ENCODE results near the gene CD207. TPM values are rescaled to one million over a fixed set of nuclear protein-coding genes. Genes with fewer than 3 reads are reported as not detected.
A peak's percentile ranks its signal among the peaks of the same experiment; 100 is the strongest.

Gene CD207
- total RNA-seq, 1 donor from 2014 or later = not detected

GRCh38 chr2:70868970-70869369, 33.4 kb upstream of the CD207 start:
- H3K27ac Mint-ChIP-seq = no peak overlapping the region
- H3K4me1 Mint-ChIP-seq = no peaks in the 10 kb centered on the region
- TF ChIP-seq, protein P1, sequence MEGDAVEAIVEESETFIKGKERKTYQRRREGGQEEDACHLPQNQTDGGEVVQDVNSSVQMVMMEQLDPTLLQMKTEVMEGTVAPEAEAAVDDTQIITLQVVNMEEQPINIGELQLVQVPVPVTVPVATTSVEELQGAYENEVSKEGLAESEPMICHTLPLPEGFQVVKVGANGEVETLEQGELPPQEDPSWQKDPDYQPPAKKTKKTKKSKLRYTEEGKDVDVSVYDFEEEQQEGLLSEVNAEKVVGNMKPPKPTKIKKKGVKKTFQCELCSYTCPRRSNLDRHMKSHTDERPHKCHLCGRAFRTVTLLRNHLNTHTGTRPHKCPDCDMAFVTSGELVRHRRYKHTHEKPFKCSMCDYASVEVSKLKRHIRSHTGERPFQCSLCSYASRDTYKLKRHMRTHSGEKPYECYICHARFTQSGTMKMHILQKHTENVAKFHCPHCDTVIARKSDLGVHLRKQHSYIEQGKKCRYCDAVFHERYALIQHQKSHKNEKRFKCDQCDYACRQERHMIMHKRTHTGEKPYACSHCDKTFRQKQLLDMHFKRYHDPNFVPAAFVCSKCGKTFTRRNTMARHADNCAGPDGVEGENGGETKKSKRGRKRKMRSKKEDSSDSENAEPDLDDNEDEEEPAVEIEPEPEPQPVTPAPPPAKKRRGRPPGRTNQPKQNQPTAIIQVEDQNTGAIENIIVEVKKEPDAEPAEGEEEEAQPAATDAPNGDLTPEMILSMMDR (IDR thresholded peaks at IDR 0.05; ENCODE audit: unreplicated experiment) = no peak
- no peak overlapping the region for H3K4me3 Mint-ChIP-seq
- H3K9me3 Mint-ChIP-seq = no peaks in the 10 kb centered on the region
- no peak for DNase-seq (ENCODE audit: low spot score in 2 of 2, unreplicated experiment in 2 of 2)
- no peaks in the 10 kb centered on the region for H3K36me3 Mint-ChIP-seq
- peaks cover 88% of the 10 kb centered on the region for H3K27me3 Mint-ChIP-seq (ENCODE audit: low read depth)

GRCh38 chr2:70861777-70862625, 26.4 kb upstream of the CD207 start:
- Mint-ChIP-seq H3K36me3 (no peaks in the 10 kb centered on the region), H3K27ac (no peak overlapping the region), H3K9me3 (no peaks in the 10 kb centered on the region), H3K4me1 (no peaks in the 10 kb centered on the region), H3K4me3 (no peak overlapping the region), H3K27me3 (ENCODE audit: low read depth) (peaks cover 97% of the 10 kb centered on the region)
- peak; percentile 62 to 92 for DNase-seq (ENCODE audit: low spot score in 2 of 2, unreplicated experiment in 2 of 2)
- TF ChIP-seq, protein P1 (IDR thresholded peaks at IDR 0.05; ENCODE audit: unreplicated experiment) = peak; percentile 81

- no peaks in the 10 kb centered on the region for H3K36me3 Mint-ChIP-seq
- H3K27me3 Mint-ChIP-seq (ENCODE audit: low read depth) = peaks cover 84% of the 10 kb centered on the region
- H3K4me3 Mint-ChIP-seq = no peak overlapping the region
- H3K9me3 Mint-ChIP-seq = no peaks in the 10 kb centered on the region
- no peak for DNase-seq (ENCODE audit: low spot score in 2 of 2, unreplicated experiment in 2 of 2)
- TF ChIP-seq, protein P1 (IDR thresholded peaks at IDR 0.05; ENCODE audit: unreplicated experiment) = no peak
- H3K4me1 Mint-ChIP-seq = no peaks in the 10 kb centered on the region
- H3K27ac Mint-ChIP-seq = no peak overlapping the region
Observed at GRCh38 chr2:70855667-70856066, 20.1 kb upstream of the CD207 start.

DNA sequence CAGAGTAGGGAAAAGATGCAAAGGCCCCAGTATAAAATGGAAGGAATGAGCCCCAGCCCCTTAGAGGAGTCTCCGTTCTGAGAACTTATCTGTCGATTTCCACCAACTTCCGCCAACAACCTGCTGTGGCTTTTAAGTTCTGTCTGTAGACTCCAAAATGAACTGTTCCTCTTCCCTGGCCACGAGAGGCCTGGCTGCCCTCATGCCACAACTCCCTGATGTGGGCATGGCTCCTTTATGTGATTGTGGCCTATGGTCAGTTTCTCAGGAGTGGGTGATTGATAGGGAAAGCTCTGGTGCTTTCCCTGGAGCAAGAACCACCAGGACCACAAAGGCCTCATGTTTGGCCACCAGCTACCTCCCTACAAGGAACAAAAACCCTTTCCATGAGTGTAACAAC, 18.8 kb upstream of the CD207 start:
- no peak overlapping the region for H3K4me3 Mint-ChIP-seq
- peaks cover 83% of the 10 kb centered on the region for H3K27me3 Mint-ChIP-seq (ENCODE audit: low read depth)
- no peak overlapping the region for H3K27ac Mint-ChIP-seq
- no peaks in the 10 kb centered on the region for H3K4me1 Mint-ChIP-seq
- TF ChIP-seq, protein P1 (IDR thresholded peaks at IDR 0.05; ENCODE audit: unreplicated experiment) = no peak
- no peaks in the 10 kb centered on the region for H3K36me3 Mint-ChIP-seq
- no peaks in the 10 kb centered on the region for H3K9me3 Mint-ChIP-seq
- no peak for DNase-seq (ENCODE audit: low spot score in 2 of 2, unreplicated experiment in 2 of 2)

- no peaks in the 10 kb centered on the region for H3K9me3 Mint-ChIP-seq
- DNase-seq (ENCODE audit: low spot score in 2 of 2, unreplicated experiment in 2 of 2) = no peak
- TF ChIP-seq, protein P1 (IDR thresholded peaks at IDR 0.05; ENCODE audit: unreplicated experiment) = no peak
- no peak overlapping the region for H3K4me3 Mint-ChIP-seq
- peaks cover 83% of the 10 kb centered on the region for H3K27me3 Mint-ChIP-seq (ENCODE audit: low read depth)
- H3K36me3 Mint-ChIP-seq = no peaks in the 10 kb centered on the region
- H3K4me1 Mint-ChIP-seq = no peaks in the 10 kb centered on the region
- no peak overlapping the region for H3K27ac Mint-ChIP-seq
Observed at GRCh38 chr2:70852824-70853223, 17.2 kb upstream of the CD207 start.

All from mesothelial cell of epicardium (in vitro differentiated cells).